GOT3 (cell line): Measurements from ENCODE around the gene FBXO22.
"Not testable (repeated sequence)": the region's sequence is repeated elsewhere in the genome, so short reads cannot be mapped to it uniquely, and the experiment has no call there.

ENCODE experiments used
- DNase-seq: peaks from one replicate; lab custom pipeline; 2025; ENCODE audit warnings: mixed read lengths; lab: John Stamatoyannopoulos, UW

The FBXO22 gene

DNA sequence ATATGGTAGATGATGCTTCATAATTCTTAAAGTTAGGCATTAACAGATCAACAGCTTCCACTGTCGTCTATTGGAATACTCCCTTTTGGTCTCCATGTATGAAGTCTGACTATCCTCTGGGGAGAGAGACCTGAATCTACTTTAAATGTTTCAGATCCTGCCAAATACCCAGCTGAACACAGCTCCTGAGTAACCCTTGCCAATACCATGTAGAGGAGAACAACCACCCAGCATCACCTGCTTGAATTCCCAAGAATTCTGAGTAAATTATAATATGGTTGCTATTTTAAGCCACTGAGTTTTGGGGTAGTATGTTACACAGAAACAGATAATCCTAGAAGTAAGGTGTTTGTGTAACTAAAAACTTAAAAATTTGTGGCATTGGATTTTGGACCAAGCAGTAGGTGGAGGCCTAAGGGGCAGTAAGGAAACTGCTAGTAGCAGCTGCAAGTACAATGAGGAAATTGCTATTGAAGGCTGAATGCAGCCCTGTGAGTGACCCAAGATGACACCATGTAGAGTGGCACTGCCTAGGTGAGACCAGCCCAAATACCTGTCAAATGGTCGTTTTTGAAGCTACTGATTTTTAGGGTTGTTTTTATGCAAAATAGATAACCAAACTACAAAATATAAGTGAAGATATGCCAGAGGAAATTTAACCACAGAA is 77.6 kb downstream of the FBXO22 start:
- no peak for DNase-seq

DNA sequence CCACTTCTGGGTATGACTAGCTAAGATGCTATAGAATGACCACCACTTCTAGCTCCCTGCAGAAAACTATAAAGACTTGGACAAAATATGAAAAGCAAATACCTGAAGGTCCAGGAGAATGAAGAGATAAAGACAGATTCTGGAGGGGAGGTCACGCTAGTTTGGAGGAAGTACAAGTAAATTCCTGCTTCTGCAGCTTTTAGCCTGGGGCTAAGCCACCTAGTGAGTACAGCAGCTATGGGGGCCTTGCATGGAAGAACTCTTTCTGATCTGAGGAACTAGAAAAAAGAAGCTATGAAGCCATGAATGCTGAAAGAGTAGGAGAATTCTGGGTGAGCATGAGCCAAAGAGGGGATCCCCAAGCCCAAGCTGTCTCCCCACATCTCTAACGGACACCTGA is 78.8 kb downstream of the FBXO22 start:
- DNase-seq: no peak

DNA sequence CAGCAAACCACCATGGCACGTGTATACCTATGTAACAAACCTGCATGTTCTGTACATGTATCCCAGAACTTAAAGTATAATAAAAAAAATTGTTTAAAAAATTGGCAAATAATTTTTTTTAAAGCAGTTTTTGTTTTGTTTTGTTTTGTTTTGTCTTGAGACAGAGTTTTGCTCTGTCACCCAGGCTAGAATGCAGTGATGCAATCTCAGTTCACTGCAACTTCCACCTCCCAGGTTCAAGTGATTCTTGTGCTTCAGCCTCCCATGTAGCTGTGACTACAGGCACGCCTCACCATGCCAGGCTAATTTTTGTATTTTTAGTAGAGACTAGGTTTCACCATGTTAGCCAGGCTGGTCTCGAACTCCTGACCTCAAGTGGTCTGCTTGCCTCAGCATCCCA is 81.0 kb downstream of the FBXO22 start:
- not testable (repeated sequence) for DNase-seq

DNA sequence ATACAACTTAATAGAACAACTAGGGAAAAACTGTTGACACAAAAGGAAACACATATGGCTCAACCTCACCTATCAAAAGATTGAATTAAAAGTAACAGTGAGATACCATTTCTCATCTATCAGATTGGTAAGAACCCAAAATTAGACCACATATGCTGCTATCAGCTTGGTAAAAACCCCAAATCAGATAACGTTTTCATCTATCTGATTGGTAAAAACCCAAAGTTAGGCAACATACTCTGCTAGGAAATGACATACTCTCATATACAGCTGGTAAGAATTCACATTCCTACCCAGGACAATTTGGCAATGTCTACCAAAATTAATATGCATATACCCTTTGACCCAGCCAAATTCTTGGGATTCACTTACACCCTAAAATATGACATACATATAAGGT is 82.3 kb downstream of the FBXO22 start:
- no peak for DNase-seq

DNA sequence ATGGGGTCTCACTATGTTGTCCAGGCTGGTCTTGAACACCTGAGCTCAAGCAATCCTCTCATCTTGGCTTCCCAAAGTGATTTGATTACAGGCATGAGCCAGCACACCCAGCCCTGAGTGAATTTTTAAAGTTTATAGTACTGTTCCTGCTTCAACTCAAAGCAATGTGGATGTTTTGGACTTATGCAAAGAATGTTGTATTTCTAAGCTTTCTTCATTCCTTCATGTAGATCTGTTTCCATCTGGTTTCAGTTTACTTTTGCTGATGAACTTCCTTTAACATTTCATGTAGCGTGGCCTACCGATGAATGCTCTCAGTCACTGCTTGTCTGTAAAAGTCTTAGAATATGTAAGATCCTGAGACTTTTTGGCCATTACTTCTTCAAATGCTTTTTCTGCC is 85.4 kb downstream of the FBXO22 start:
- DNase-seq: no peak

DNA sequence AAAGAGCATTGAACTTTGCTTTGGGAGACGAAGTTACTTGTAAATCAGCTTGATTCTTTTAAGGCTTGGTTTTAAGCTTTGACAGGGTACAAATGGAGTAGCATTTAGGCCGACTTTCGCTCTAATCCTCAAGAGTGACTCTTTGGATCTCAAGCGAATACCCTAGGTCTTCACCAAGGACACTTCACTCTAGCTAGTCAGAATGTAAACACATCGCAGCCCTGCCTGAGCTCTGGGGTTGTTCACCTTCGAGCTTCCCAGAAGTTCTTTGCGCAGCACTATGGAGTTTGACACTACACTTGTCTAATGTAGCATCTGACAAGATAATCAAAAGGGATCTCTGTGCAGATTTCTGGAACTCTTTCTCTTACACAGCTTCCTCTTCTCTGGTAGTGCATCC is 86.2 kb downstream of the FBXO22 start:
- no peak for DNase-seq
